ENCODE measurements around the gene DERA.
"Not testable (repeated sequence)": the region's sequence is repeated elsewhere in the genome, so short reads cannot be mapped to it uniquely, and the experiment has no call there.

DERA gene

DNA sequence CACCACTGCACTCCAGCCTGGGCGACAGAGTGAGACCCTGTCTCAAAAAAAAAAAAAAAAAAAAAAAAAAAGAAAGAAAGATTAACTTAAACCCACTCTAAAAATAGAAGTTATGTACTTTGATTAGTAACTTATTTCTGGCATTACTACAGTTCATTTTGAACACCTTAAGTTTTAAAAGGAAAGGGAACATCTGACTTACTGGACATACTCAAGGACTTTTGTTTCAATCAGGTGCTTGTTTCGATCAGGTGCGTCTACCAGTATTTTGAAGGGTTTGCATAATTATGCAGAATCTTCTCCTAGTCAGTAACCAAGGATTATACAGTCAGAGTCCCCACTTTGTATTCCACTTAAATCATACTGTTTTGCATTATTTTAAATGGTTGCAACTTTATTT is 105.6 kb downstream of the DERA start:
- DNase-seq: no peak

DNA sequence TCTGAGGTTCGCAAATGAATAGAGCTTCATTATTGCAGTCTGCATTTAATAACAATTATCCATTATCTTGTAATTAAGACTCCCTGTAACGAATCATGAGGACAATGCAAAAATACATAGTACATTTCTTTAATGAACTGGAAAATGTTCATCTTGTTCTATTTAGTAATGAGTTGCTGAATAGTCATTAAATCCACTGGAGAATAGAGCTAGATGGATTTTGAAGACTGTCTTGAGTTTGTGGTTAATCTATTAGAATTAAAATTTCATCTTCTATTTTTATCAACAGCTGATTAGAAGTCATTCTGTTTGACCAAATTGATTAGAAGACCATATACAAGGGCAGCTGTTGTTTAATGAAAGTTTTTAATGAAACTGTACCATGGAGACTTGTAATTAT is 107.2 kb downstream of the DERA start:
- no peak for DNase-seq

DNA sequence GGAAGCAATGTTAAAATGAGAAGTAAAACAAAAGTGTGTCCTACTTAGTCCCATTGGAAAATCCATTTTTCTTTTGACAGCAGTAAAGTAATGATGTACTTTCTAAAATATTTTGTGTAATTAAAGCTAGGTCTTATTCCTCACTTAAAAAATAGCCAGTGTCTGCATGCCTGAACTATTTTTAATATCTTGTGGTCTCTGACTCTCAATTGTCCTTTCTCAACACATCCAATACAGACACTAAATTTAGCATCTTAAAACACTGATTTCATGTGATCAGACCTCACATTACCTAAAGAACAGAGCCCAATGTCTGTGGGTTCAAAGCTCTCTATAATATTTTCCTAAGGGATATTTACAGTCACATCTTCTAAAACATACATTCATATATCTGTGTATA is 108.0 kb downstream of the DERA start:
- no peak for DNase-seq

DNA sequence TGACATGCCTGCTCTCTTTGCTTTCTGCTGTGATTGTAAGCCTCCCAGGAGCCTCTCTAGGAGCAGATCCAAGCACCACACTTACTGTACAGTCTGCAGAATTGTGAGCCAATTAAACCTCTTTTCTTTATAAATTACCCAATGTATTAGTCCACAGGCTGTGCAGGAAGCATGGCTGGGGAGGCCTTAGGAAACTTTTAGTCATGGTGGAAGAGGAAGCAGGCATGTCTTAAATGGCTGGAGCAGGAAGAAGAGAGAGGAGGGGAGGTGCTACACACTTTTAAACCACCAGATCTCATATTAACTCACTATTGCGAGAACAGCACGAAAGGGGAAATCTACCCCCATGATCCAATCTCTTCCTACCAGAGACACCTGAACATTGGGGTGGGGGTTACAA is 108.9 kb downstream of the DERA start:
- DNase-seq: no peak

DNA sequence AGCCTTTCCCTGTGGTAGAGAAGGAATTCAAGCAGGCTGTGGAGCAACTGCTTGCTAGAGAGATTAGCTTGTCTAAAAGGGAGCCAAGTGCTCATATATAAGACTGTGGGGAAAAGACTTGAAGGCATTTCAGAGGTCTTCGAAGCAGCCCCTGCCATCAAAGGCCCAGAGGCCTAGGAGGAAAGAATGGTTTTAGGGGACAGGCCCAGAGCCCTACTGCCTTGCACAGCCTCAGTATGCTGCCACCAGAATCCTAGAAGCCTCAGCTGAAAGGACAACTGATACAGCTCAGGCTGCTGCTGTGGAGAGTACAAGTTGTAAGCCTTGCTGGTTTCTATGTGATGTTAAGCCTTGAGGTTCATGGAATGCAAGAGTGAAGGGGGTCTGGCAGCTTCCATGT is 109.9 kb downstream of the DERA start:
- DNase-seq: no peak

DNA sequence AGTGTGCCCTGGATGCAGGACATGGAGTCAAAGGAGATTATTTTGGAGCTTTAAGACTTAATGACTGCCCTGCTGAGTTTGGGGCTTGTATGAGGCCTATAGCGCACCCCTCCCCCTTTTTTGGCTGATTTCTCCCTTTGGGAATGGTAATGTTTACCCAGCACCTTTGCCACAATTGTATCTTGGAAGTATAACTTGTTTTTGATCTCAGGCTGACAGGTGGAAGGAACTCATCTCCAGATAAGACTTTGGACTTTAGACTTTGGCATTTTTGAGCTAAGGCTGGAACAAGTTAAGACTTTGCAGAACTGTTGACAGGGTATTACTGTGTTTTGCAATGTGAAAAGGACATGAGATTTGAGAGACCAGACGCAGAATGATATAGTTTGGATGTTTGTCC is 110.5 kb downstream of the DERA start:
- DNase-seq: no peak

DNA sequence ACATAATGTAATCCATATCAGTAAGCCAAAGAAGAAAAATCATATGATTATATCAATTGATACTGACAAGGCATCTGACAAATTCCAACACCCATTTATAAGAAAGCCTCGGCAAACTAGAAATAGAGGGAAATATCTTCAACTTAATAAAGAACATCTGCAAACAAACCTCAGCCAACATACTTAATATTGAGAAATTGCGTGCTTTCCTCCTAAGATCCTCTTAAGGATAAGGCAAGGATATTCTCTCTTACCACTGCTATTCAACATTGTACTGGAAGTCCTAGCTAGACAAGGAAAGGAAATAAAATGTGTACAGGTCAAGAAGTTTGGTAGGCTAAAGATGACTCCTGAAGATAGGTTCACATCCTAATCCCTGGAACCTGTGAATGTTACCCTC is 115.9 kb downstream of the DERA start:
- DNase-seq: no peak

DNA sequence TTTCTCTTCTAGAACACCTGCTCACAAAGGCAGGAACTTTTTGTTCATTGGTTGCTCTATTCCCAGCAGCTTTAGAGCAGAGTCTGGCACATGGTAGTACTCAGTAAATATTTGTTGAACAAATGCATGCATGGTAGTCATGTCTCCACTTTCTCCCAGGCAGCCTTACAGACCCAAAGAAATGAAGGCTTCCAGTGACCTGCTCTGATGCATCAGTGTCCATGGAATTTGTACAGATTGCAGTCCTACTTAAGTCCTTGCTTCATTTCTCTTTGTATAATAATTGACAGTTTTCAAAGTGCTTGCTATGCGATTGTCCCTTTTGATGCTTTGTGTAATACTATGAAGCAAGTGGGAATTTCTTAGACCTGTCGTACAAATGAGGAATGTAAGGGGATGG is 119.6 kb downstream of the DERA start:
- no peak for DNase-seq

DNA sequence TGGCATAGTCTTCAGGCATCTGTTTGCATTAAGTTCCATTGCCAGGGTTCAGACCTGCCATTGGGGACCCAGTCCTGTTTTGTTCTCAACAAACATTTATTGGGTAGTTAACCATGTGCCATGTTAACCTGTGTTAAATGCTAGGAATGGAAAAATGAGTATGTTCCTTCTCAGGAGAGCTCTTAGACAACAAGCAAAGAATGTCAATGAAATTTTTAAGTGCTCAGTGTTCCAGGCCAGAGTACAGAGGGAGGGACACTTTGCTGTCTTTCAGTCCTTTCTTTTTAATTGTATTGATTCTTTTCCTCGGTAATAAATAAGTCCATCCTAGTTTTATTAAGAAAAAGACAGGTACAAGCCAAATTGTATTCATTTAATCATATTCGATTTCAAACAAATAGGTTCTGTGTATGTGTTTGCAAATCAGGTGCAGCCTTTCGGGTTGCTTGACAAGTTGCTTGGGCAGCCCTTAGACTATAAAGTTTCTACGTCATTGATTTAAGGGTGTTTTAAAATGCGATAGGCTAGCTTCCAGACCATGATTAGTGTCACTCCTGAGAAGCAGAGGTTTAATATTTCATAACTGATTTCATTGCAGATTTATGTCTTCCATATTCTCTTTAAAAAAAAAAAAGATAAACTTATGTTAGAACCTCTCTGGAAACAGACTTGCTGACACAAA is 123.1 kb downstream of the DERA start:
- no peak for DNase-seq

DNA sequence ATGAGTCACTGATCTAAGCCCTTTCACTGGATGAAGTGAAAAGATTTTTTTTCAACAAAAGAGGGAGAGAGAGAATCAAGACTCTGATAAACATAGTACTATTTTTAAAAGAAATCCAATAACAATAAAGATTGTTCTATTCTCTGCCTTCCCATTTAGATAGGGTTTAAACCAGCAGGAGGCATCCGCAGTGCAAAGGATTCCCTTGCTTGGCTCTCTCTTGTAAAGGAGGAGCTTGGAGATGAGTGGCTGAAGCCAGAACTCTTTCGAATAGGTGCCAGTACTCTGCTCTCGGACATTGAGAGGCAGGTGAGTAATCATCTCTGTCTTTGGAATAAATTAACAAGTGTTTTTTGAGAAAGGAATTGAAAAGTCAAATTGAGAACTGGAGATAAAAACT is 124.9 kb downstream of the DERA start:
- DNase-seq: no peak

DNA sequence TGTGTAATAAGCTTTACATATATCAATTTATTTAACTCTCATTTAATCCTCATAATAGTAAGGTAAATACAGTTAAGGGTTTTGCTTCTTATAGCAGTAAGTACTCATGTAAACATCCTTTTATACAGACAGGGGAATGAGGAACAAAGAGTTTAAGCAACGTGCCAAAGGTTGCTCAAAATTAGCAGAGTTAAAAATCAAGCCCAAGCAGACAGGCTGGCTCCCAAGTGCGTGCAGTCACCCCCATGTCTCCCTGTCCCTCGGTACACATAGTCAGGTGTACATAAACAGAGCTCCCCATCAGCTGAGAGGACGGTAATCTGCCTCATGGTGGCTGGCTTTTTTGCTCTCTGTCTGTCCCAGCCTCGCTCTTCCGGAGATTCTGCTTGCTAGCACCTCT is 126.4 kb downstream of the DERA start:
- no peak for DNase-seq

DNA sequence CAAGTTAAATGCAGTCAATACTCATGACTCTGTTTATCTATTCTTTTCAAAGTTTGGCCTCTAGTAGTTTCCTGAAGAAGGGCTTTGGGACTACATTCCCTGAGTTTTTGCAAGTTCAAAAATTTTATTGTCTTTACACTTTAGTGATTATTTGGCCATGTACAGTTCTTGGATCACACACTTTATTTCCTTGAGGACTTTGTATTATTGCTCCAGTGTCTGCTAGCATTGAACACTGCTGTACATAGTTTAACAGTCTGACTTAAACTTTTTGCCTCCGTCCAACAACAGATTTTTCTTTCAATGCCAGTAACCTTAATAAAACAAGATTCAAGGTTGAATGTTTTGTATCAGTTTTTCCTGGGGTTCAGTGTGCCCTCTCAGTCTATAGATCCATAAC is 132.3 kb downstream of the DERA start:
- DNase-seq: no peak

DNA sequence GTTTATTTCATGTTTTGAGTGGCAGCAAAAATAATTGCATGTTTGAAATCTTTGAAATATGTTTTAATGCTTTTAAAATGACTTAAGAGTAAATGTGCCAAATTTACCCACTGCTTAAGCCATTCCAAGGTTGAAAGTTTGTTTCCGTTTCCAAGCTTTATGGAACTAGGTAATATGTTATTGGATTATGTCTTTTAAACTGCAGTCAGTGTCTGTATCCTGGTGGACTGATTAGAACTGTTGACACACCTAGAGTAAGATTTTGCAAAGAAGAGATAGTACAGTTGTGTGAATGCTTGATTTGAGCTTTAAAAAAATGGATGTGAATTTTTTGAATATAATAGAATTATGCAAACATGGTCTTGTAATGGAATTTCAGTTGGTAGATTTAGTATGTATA is 135.1 kb downstream of the DERA start:
- DNase-seq: no peak

DNA sequence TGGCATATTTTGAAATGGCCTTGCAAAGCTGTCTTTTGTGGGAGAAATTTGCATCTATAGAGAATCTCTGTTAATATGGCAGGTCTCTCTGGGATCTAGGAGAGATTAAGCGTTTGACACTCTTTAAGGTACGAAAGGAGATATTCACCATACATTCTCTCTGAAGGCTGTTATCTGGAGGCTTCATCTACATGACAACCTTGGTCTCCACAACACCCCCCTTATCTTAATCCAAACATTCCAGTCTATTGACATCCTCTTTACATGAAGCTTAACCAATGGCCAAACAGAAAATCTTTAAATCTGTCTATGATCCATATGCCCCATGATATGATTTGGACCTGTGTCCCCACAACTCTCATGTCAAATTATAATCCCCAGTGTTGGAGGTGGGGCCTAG is 137.4 kb downstream of the DERA start:
- no peak for DNase-seq

DNA sequence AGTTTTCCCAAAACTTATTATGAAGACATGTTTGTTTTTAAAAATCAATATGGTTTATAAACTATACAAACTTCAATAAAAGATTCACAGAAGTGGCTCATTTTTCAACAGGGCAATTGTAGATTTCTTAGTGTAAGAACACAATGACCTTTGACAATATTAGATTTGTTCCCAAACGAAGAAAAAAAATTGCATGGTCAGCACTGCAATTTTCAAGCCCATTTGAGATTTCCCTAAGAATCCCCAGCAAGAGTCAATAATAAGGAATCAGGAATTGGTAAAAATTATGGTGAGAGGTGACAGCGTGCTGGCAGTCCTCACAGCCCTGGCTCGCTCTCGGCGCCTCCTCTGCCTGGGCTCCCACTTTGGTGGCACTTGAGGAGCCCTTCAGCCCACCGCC is 145.8 kb downstream of the DERA start:
- DNase-seq: no peak

DNA sequence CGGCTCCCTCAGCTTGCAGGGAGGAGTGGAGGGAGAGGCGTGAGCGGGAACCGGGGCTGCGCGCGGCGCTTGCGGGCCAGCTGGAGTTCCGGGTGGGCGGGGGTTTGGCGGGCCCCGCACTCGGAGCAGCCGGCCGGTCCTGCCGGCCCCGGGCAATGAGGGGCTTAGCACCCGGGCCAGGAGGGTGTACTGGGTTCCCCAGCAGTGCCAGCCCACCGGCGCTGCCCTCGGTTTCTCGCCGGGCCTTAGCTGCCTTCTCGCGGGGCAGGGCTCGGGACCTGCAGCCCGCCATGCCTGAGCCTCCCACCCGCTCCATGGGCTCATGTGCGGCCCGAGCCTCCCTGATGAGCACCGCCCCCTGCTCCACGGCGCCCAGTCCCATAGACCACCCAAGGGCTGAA is 146.2 kb downstream of the DERA start:
- not testable (repeated sequence) for DNase-seq

DNA sequence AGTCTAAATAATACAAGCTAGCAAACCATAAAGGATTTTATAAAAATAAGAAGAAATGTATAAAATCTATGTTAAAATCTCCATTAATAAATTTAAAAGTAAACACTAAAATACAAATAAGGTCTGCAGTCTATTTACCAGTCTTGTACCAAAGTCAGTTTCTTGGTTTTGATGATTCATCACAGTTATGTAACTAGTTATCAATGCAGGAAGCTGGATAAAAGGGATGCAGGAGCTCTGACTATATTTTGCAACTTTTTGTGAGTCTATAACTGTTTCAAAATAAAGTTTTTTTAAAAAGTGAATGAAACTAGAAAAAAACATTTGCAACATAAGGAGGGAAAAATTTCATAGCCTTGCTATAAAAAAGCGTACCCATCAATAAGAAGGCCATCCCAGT is 151.5 kb downstream of the DERA start:
- DNase-seq: no peak

DNA sequence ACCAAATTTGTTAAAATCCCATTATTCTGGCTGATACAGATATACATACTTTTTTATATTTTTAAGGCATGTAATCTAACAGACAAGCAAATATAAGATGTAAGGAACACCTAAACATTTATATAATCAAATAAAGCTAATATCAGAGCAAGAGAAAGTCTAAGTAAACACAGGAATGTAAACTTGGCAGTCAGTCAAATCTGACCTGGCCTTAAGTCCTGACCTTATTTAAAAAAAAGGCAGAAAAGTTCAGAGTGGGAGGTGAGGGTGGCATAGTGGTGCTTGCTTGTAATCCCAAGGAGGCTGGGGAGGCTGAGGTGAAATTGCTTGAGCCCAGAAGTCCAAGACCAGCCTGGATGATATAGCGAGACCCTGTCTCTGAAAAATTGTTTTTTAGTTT is 152.6 kb downstream of the DERA start:
- DNase-seq: no peak

DNA sequence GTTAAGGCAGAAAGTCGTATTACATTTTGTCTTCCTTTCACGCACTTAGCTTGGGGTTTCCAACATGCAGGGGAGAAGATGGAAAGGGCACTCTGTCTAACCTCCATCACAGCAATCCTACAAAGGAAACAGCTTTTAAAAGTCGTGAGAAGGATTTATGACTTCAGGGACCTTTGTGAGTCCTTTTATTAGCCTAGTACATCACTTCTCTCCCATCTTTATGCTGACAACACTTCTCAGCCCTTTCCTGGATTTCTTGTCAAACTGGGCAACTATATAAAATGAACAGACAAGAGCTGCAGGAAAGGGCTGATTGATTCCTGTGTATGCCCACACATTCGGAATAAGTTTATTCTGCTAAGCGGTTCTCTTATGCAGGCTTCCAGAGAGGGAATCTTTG is 159.0 kb downstream of the DERA start:
- no peak for DNase-seq

DNA sequence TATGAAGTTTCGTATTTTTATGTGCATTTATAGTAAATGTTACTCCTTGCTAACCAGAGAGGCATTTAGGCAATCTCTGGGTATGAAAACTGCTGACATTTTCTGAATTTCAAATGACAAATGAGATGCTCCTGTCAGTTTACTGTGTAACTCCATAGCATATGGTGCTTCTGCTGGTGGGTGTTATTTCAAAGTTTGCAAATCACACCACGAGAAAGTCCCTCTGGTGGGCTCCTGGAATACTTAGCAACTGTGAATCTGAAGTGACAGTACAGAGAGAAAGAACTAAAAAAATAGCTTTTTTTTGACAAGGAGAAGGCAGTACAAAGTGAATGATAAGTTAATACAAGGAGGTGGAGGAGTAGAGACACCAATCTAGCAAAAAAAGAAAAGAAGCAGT is 161.5 kb downstream of the DERA start:
- DNase-seq: no peak

DNA sequence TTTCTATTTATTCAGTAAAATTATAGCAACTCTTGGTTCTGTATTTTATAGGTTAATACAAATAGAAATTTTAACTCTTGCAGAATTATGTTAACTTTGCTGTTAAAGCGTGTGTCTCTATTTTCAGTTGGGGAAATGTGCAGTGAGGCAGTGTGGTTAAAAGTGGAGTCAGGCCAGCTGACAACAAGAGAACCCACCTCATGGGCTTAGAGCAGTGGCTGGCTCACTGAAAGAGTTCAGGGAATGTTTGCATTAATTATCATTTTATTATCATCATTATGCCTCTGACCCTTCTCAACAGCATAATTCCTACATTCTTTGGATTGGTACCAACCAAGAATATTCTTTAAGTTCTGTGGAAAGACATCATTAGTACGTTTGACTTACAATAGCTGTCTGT is 163.8 kb downstream of the DERA start:
- no peak for DNase-seq

DNA sequence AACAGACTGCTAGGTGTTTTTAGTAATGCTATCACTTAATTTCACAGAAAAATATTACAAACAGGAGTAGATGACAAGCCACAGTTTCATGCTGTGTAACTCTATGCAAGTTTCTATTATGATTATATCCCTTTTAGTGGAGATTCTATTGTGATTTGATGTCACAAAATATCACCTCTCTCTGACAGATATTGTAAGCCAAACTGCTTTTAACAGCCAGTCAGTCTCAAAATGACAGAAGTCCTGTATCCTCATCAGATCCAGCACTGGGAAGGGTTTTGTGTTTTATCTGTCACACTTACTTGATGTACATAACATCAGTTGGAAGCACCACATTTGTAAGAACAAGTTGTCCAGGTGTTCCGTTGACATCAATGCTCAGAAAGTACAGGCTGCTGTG is 164.8 kb downstream of the DERA start:
- no peak for DNase-seq

DNA sequence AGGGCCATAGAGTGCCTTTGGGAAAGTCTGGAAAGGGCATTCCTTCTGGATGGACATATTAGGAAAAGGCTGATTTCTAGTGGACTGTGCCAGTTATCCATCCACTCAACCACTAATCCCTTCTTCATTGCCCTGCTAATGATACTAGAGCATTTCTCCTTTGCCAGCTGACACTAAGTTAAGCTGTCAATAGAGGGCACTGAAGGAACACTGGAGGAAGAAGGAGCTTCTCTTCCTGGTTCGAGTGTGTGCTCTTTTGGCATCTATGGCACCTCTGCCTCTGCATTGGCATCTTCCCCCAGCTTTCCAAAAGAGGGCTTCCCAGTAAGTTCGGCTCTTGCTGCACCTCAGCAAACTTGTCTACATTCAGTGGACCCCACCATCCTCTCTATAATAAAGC is 165.4 kb downstream of the DERA start:
- no peak for DNase-seq

DNA sequence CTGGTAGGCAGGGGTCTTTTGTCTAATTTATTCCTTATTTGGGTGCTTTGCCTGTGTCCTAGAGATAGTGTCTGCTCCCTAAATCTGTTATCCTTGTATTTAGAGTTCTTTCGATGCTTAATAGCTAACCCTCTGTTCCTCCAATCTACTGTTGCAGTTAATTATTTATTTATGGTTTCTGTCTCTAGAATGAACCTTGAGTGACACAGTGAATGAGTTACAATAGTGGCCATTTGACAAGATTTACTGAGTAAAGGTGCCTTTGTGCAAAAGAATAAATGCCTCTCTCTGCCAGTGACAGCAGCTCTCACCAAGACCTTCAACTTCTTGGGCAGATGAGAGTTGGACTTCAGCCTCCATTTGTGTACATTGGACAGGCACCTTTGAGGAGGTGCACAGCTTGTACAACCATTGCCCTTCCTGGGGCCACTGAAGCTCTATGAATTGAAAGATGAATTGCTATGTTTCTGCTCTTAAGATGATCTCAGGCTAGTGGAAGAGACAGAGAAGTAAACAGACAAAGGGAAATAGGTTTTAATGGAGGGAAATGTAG is 165.9 kb downstream of the DERA start:
- no peak for DNase-seq

DNA sequence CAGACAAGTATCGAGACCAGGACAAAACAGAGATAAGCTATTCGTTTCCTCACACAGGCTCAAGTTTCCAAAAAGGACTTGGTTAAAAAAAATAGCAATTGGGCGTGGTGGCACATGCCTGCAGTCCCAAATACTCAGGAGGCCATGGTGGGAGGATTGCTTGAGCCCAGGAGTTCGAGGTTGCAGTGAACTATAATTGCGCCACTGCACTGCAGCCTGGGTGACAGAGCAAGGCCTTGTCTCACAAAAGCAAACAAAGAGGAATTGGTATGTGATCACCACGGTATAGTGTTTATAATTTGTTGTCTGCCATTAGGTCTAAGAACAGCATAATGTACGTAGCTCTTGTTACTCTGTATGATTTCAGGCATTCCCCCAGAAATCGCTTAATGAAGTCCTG is 175.3 kb downstream of the DERA start:
- no peak for DNase-seq

DNA sequence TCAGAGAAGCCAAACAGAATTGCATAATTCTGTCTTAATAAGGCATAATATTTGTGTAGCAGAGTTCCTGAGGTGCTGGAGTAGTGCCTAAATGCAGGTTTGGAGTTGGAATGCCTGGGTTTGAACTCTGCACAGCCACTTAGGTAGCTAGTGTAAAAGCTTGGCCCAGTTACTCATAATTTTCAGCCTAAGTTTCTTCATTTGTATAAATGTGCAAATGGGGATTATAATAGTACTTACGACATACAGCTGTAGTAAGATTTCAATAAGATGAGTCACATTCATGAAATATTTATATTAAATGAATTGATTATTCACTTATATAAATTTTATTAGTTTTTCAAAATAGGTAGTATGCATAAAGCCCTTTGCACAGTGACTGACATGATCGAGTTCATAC is 175.8 kb downstream of the DERA start:
- DNase-seq: no peak

Data from CD4-positive, alpha-beta T cell treated with Interleukin-4 for 1 hour (primary cell).